ENCODE measurements around the gene FLII.

Gene FLII

DNA sequence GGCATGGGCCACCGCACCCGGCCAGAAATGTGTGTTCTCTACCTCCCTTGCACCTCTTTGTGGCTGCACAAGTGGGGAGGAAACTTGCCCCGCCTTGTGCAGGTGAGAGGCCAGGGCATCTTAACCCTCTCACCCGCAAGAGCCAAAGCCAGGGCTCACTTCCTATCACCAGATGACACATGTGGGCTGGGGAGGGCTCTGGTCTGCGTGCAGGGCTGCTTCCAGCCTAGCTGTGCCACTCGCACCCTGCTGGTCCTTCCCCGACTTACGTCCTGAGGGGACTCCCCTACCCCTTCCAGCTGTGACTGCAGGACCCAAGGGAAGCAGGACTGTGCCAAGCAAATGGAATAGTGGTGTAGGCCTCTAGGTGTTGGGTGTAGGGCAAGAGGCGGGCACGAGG, 8.8 kb upstream of the FLII start:
- DNase-seq (ENCODE audit: low read depth) = no peak
- TF ChIP-seq, protein P1, sequence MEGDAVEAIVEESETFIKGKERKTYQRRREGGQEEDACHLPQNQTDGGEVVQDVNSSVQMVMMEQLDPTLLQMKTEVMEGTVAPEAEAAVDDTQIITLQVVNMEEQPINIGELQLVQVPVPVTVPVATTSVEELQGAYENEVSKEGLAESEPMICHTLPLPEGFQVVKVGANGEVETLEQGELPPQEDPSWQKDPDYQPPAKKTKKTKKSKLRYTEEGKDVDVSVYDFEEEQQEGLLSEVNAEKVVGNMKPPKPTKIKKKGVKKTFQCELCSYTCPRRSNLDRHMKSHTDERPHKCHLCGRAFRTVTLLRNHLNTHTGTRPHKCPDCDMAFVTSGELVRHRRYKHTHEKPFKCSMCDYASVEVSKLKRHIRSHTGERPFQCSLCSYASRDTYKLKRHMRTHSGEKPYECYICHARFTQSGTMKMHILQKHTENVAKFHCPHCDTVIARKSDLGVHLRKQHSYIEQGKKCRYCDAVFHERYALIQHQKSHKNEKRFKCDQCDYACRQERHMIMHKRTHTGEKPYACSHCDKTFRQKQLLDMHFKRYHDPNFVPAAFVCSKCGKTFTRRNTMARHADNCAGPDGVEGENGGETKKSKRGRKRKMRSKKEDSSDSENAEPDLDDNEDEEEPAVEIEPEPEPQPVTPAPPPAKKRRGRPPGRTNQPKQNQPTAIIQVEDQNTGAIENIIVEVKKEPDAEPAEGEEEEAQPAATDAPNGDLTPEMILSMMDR (conservative IDR thresholded peaks at IDR 0.05; ENCODE audit: low read depth, low read length) = no peak
- no peak overlapping the region for H3K4me3 ChIP-seq (ENCODE audit: low read depth, low read length)

DNA sequence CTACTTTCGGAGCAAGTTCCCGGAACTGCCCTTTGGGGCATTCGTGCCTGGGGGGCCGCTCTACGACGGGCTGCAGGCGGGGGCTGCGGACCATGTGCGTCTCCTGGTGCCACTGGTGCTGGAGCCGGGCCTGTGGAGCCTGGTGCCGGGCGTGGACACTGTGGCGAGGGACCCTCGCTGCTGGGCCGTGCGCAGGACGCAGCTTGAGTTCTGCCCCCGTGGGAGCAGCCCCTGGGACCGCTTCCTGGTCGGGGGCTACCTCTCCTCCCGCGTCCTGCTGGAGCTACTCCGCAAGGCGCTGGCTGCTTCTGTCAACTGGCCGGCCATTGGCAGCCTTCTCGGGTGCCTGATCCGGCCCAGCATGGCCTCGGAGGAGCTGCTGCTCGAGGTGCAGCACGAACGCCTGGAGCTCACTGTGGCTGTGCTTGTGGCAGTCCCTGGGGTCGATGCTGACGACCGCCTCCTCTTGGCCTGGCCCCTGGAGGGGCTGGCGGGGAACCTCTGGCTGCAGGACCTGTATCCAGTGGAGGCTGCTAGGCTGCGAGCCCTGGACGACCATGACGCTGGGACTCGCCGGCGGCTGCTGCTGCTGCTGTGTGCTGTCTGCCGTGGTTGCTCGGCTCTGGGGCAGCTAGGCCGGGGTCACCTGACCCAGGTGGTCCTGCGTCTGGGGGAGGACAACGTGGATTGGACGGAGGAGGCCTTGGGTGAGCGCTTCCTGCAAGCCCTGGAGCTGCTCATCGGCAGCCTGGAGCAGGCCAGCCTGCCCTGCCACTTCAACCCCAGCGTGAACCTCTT, 5.5 kb upstream of the FLII start:
- TF ChIP-seq, protein P1 (conservative IDR thresholded peaks at IDR 0.05; ENCODE audit: low read depth, low read length) = no peak
- H3K4me3 ChIP-seq (ENCODE audit: low read depth, low read length) = no peak overlapping the region
- no peak for DNase-seq (ENCODE audit: low read depth)

DNA sequence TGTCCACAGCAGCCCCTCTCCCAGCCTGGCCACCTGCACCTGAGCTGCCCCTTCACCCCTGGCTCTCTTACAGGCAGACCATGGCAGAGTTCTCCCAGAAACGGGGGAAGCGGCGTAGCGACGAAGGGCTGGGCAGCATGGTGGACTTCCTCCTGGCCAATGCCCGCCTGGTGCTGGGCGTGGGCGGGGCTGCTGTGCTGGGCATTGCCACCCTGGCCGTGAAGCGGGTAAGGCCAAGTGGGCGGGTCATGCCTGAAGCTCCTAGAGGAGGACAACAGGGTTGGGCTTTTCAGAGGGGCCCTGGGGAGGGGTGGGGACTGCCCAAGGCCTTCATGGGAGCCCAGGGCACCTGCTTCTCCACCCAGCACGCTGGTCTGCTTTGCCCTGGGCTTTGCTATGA, 4.1 kb upstream of the FLII start:
- no peak overlapping the region for H3K4me3 ChIP-seq (ENCODE audit: low read depth, low read length)
- no peak for DNase-seq (ENCODE audit: low read depth)
- TF ChIP-seq, protein P1 (conservative IDR thresholded peaks at IDR 0.05; ENCODE audit: low read depth, low read length) = no peak

DNA sequence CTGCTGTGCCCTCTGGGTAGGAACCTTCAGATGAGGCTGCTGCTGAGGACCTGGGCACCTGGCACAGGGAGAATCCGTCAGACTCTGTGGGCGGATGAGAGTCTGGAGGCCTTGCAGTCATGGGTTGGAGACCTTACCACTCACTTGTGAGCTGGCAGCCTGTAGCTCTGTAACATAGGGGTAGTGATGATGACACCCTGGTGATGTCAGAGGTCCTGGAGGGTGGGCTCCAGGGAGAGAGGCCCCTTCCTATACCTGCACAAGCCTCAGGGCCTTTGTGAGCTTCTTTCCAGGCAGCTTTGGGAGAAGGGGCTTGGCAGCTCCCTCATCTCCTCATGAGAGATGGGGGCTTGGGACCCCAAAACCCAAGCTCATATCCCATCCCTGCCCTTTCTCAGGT, 3.6 kb upstream of the FLII start:
- H3K4me3 ChIP-seq (ENCODE audit: low read depth, low read length) = no peak overlapping the region
- TF ChIP-seq, protein P1 (conservative IDR thresholded peaks at IDR 0.05; ENCODE audit: low read depth, low read length) = no peak
- no peak for DNase-seq (ENCODE audit: low read depth)

DNA sequence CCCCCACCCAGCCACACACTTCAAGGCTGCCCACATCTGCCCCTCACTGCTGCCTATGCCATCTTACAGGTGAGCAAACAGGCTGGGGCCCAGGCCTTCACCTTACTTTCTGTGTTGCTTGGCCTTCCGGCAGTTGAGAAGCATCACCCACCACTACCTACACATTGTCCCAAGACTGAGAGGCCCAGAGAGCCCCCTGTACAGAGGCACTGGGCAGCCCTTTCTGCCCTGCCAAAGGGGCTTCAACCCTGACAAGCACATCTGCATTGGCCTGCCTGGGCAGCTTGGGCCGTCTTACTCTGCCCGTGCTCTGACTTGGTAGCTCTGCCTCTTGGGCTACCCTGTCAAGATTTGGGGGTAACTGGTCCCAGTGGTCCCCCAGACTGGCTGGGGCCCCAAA, 3.1 kb upstream of the FLII start:
- TF ChIP-seq, protein P1 (conservative IDR thresholded peaks at IDR 0.05; ENCODE audit: low read depth, low read length) = no peak
- no peak for DNase-seq (ENCODE audit: low read depth)
- H3K4me3 ChIP-seq (ENCODE audit: low read depth, low read length) = peak overlapping the region; percentile 97

DNA sequence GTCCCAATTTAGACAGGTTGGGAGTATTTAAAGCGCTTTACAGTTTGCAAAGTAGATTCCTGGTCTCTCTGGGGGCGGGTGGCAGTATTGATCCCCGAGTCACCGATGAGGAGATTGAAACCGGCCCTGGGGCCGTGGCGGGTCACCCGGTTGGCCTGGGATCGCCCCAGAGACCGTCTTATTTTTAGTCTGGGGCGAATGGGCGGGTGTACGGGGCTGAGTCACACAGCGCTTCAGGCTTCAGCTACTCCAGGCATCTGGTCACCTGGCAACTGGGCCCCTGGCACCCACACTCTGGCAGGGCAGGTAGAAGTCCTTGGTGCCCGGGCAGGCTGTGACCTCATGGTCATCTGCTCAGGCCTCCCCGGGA, 2.6 kb upstream of the FLII start:
- peak; percentile 48 for DNase-seq (ENCODE audit: low read depth)
- peak overlapping the region; percentile 97 for H3K4me3 ChIP-seq (ENCODE audit: low read depth, low read length)
- TF ChIP-seq, protein P1 (conservative IDR thresholded peaks at IDR 0.05; ENCODE audit: low read depth, low read length) = no peak

All from choroid plexus epithelial cell (primary cell).